ENCODE data around the gene PTHLH. TPM values are rescaled to one million over a fixed set of nuclear protein-coding genes. Genes with fewer than 3 reads are reported as not detected.
A peak's percentile ranks its signal among the peaks of the same experiment; 100 is the strongest.

Gene PTHLH
- 103 TPM for total RNA-seq

DNA sequence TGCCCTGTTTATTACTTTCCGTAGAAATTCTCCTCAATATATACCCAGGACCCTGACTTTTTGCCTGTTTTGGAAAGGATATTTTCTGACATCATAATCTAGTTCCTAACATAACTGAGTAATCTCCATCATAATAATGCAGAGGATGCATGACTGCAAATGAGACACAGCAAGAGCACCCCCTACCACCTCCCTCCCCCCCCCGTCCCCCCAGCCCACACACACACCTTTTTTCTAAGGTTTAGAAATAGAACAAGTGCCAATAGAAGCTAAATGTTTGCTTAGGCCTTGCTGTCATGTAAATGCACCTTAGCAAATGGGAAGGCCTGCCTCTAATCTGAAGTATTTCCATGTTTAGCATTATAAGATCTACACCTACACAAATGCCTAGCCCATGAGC, at the start of gene PTHLH:
TSS of gene PTHLH (minus strand) at position 13 of the 400 bp plus-strand sequence. CDS start 3,239 bp downstream, outside the sequence.
- DNase-seq (ENCODE audit: low spot score) = no peak

DNA sequence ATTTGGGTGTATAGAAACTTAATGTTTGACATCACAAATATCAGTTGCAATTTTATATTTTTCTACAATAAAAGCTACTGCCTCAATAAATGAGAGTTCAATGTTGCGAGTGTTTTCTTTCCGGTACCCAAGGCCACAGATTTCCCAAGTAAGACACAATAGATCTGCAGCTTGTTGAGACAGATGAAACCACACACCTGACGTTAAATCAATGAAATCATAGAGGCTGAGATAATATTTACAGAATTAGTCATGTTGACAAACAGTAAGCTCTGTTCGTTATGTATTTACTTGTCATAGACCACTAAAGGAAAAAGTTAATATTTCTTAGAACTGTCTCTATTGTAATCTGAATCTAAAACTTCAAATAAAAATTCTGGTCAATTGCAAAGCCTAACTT, 49.2 kb upstream of the PTHLH start:
- no peak for DNase-seq (ENCODE audit: low spot score)

DNA sequence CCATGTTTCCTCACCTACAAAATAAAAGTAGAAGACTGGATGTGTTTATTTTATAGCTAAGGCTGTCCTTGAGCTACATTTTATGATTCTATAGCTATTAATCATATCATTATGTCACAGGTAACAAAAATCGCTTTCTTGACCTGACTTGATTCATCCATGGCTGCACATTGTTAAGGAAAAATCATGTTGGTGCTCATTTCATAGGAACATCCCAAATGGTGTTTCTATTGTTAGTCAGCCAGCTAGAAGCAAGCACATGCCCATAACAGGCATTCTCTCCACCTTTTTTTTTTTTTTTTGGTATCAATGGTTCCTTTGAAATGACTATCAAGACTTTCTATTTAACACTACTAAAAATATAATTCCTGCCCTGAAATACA, 45.3 kb upstream of the PTHLH start:
- DNase-seq (ENCODE audit: low spot score) = no peak

DNA sequence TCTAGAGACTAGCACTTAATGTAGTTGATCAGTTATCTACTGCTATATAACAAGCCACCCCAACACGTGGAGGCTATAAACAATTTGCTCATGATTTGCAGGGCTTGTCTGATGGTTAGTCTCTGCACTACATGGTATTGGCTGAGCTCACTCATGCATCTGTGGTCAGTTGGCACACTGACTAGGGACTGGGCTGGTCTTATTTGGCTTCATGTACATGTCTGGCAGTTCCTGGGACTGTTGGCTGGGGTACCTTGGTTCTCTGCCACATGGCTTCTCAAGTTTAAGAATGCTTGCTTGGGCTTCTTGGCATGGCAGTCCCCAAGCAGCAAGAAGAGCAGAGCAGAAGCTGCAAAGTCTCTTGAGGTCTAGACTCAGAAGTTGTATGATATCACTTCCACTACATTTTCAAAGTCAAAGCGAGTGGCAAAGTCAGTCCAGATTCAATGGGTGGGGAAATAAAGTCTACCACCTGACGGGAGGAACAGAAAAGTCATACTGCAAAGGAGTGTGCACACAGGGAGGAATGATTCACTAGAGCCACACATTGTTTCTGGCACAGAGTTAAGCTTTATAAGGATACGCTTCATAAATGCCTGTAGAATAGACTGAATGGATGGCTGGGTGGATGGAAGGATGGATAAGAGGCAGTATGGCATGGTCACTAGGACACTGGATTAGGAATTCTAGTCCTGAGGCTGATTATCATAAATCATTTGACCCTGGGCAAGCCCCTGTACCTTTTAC, 44.8 kb upstream of the PTHLH start:
- DNase-seq (ENCODE audit: low spot score) = no peak

DNA sequence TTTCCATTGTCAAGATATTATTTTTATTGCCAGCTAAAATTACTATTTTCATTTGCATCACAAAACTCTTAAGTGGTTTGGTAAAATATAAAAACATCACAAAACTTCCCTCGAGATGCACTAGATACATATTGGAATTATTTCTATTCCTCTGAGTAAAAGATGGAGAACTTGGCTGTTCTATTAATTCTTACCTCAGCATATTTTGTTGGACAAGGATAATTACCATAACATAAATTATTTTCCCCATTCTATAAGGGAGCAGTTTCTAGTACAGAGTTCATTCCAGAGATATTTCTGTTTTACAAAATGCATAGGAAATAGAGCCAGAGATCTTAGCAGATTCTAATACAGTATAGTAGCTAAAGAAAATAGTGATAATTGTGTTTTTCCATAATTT, 42.6 kb upstream of the PTHLH start:
- DNase-seq (ENCODE audit: low spot score) = no peak

DNA sequence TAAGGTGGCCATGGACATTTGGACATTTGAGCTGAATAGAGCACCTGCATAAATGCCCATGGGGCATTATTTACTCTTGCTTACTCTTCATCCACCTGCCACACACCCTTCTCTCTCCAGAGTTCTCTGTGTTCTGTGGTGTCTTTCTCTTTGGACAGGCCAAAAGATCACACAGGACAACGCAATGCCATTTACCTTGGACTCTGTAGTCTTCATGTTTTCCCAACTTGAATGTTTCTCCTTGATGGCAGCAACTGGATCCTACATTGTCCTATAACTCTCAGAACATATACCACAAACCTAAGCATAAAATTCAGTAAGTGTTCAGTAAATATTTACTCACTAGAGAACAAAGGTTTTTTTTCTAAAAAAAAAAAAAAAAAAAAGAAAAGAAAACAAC, 41.7 kb upstream of the PTHLH start:
- no peak for DNase-seq (ENCODE audit: low spot score)

DNA sequence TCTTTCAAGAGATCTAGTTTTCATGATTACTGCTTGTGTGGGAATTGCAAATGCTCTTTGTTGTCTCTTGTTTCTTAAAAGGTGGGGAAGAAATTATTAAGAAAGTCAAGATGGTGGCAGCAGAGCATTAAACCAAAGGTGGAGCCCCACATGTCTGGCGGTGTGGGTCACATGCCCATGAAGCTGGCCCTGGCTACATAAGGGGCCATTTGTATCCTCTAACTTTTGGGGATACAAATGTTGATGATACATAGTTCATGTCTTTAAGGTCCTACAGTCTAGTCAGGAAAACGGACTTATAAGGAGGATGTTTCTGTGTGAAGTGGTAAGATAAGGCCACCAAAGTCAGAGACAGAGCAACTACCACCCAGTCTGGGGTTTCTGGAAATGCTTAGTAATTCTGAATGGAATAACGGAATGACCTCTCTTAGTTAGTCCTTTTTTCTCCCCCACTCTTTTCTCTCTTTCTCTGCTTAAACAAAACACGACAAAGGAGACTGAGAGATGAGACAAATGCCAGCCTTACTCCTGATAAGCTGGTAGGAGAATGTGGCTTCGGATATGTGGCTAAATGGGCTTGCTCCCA, 39.9 kb upstream of the PTHLH start:
- no peak for DNase-seq (ENCODE audit: low spot score)

DNA sequence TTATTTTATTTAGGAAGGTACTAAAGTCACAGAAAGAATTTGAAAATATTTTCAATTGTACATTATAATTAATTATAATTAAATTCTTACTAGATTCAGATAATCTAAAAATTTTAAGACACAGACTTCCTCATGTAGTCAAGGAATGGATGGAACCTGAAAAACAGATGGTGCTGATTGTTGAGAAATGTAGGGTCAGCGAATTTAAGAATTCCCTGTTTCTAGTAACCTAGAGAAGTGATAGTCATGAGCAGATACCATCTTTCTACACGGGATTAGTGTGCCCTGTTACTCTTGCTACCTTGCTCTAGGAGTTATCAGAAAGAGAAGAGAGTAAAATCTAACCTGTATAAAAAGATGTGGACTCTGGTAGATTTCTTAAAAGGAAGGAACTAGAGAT, 37.5 kb upstream of the PTHLH start:
- DNase-seq (ENCODE audit: low spot score) = no peak

DNA sequence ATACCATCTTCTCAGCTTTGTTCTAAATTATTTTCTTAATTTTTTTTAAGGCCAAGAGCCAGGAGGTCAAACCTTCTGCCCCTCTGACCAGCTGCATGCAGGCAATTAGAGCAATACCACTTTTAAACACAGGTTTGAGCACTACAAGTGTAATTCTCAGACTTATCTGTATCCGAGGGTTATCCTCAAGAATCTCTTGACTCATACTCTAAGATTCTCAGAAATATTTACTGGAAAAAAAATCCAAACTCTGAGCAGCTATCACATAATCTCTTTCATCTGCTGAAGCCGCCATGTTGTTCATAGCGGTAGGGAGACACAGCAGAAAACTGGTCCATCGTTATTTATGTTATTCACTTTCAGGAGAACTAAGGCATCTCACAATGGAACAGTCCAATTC, 27.4 kb upstream of the PTHLH start:
- no peak for DNase-seq (ENCODE audit: low spot score)

DNA sequence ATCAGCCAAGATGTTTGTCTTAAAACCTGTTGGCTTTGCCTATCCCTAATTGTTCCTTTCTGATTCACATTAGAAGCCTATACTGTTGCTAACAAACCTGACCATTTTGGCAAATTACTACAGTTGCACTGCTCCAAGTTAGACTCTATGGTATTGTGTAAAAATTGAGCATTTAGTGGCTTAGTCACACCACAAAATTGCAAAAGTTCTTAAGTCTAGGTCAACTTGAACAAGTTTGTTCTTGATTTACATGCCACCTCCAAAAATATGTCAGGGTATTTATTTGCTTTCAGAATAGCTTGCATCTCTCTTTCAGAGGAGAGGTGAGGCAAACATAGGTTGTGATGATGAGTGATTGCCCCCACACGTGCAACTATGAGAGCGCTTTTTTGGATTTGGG, 27.0 kb upstream of the PTHLH start:
- DNase-seq (ENCODE audit: low spot score) = no peak

DNA sequence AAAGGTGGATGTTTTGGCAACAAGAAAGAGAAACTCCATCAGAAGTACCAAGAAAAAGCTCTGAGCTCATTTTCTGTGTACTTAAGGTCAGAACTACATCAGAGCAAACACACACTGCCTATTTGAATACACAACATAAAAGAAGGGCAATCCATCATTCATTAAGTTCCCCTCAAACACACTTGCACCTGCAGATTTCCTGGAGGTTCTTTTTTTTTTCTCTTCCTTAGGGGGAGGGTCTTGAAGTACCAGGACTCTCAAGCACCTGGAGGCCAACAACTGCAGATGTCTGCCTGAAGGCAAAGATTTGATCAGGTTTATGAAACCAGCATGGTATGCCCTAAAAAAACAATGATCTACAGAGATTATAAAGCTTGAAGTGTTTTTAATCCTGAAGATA, 26.1 kb upstream of the PTHLH start:
- DNase-seq (ENCODE audit: low spot score) = no peak

DNA sequence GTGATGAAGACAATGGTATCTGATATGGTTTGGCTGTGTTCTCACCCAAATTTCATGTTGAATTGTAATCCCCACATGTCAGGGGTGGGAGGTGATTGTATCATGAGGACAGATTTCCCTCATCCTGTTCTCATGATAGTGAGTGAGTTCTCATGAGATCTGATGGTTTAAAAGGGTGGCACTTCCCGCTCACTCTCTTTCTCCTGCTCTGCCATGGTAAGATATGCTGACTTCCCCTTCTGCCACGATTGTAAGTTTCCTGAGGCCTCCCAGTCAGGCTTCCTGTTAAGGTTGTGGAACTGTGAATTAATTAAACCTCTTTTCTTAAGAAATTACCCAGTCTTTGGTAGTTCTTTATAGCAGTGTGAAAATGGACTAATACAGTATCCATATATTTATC, 25.6 kb upstream of the PTHLH start:
- no peak for DNase-seq (ENCODE audit: low spot score)

DNA sequence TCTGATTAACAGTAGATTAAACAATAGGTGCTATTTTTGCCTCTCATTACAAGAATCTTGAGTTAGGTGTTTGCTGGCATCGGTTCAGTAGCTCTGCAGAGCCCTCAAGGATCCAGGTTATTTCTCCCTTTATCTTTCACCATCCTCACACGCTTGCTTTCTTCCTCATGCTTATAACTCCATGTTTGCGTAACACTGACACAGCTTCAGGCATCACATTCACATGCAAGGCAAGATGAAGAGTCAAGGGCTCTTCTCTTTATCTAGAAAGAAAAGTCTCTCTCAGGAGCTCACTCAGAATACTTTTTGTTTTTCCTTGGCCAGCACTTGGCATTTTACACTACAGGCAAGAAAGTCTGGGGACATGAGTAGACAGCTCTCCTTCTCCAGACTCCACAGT, 24.2 kb upstream of the PTHLH start:
- no peak for DNase-seq (ENCODE audit: low spot score)

DNA sequence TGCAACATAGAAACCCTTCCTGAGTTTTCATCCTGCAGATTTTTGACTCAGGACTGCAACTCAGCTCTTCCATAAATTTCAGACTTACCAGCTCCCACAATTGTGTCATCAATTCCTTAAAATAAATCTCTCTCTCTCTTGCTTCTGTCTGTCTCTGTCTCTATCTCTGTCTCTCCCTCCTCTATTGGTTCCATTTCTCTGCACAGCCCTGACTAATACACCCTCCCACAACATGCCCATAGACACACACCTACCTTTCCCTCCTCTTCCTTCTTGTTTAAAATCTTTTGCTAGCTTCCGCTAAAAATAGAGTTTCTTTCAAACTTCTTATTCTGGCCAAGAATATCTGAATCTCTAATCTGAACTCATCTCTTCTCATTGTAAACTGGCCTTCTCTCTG, 22.9 kb upstream of the PTHLH start:
- no peak for DNase-seq (ENCODE audit: low spot score)

DNA sequence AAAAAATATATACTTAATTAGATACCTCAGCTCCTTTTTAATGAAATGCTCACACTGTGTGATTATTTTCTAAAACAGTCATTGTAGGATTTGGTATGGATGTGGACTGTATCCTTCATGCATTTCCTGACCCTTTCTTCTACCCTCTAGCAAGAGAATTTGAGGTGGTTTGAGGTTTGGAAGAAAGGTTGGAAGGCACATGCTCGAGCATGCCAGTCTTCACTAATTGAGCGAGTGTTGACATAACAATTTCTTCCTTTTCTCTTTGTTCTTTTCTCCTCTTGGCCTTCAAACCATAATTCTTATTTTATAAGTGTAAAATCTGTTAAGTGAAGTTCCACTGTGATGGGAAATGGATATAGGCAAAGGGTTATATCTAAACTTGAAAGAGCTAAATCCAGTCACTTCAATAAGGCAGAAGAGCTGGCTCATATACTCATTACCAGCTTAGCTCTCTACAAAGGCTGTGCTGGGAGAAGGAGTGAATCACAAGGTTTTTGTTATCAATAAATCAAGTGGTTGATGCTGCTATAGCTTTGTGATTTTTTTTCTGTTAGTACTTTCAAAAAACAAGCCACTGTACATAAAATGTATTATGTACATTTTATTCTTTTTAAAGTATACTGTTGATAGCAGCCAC, 16.2 kb upstream of the PTHLH start:
- DNase-seq (ENCODE audit: low spot score) = no peak

DNA sequence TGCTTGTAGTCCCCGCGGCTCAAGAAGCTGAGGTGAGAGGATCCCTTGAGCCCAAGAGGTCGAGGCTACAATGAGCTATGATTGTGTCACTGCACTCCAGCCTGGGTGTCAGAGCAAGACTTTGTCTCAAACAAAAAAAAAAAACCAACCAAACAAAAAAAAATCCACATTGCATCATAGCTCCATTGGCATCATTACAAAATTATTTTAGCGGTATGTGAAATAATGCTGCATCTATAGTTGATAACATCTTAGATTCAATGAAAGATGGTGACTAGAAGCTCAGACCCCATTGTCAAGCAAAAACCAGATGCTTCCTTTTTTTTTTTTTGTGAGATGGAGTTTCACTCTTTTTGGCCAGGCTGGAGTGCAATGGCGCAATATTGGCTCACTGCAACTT, 14.8 kb upstream of the PTHLH start:
- no peak for DNase-seq (ENCODE audit: low spot score)

DNA sequence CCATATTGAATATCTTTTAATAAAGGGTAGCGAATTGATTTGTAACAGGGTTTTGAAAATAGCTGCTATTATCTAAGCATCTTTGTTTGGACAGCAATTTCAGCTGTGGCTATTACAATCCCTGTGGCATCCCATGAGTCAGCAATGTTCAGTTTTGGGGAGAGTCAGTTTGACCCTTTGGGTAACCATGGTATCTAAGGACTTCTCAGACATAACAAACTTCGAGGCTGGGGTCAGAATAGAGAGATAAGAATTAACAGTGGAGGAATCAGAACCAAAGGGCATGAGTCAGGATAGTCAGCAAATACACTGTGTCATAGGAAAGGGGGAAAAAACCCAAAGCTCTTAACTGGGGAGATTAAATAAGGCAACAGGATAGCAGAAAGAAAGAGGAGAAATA, 11.7 kb upstream of the PTHLH start:
- no peak for DNase-seq (ENCODE audit: low spot score)

DNA sequence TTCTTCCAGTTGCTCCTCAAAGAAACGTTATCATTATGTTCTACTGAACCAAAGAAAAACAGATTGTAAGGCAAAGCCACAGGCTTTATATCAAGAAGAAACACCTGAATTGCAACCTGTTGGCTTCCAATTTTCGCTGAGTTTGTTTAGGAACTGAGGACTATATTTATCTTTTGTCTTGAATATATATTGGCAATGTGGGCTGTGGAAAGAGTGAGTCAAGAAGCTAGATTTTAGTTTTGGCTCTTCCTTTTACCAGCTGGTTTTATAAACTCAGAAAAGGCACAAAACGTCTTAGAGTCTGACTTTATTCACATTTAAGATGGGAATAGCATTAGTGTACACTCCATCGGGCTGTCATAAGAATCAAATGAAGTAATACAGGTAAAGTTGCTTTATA, 10.4 kb upstream of the PTHLH start:
- no peak for DNase-seq (ENCODE audit: low spot score)

DNA sequence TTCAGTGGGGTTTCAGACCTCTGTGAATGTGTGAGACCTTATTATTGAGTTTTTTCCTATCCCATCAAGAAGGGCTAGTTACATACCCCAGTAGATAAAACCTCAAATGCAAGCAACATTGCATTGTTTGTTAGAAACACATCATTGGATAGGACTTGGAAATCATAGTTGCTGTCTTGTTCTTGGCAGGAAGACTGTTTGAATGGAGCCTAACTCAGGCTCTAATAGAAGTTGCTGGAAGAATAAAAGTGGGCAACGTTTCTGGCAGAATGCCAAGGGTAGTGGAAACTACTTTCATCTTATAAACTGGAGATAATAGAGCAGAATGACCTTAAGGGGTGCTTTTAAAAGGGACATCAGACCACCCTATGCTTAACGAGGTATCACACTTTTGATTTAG, 9.9 kb upstream of the PTHLH start:
- no peak for DNase-seq (ENCODE audit: low spot score)

DNA sequence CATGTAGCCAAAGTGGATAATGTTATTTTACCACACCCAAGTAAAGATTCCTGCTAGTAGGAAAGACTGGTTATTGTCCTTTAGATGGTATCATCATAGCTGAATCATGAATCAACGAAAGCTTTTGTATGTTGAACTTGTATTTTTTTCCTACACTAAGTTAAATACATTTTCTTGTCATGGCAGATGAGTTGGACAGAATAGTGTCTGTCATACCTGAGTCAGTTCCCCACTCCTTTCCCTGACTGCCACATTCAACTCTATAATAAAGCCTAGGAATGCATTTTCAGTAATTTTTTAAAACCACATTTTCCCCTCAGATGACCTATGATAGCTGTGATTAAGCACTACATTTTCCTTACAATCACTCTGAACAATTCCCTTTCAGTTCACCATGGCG, 9.3 kb upstream of the PTHLH start:
- no peak for DNase-seq (ENCODE audit: low spot score)

DNA sequence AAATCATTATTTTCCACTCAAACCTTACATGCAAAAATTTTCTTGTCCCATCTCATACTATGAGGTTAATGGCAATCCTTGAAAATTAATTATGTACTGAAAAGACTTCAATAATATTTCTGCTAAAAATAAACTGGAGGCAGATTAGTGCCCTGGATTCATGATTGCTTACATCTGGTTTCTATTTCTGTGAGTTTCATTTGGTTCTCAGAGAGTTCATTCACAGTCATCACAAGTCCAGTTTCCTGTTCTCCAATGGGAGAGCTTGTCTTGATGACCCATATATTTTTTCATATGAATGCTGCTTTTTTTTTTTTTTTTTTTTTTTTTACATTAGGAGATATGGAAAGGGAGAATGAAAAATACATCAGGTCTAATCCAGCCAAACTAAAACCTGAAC, 6.6 kb upstream of the PTHLH start:
- DNase-seq (ENCODE audit: low spot score) = no peak

DNA sequence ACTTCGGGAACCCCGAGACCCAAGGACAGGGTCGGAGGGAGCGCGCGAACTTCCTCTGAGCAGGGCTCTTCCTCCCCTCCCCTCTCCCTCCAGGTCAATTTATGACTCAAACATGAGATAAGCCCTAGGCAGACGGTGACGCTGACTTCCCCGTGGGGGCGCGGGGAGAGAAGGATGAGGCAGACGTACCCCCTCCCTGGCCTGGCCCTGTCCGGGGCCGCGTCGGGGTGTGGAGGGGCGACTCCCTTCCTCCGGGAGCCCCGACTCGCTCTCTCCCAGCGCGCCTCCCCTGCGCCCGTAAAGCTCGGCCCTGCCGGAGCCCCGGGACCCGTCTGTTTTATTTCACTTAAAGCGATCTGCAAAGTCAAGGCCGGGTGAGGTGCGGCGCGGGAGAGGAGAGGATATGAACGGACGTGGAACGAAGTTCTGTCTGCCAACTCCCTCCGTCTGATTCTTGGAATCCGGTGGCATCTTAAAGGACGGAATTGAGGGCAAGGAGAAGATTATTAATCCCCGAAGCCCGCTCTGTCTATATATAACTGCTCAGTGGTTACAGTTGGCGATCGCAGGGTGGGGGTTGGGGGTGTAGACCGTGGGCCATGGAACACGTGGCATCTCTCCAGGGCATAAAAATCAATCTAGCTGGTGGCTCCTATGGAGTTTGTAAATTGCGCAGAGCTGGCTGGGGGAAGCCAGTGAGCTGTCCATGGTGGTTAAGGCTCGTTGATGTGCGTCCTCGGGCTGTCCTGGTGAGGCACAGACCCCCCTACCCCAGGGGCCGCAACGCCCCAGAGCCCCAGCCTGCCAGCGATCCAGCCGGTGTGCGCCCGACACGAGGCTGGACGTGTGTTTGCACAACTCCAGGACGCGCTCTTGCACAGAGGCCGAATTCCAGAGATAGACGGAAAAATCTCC, 2.9 kb upstream of the PTHLH start:
- peak; percentile 12 for DNase-seq (ENCODE audit: low spot score)
